Measurements from ENCODE around the gene RYR3. TPM values are rescaled to one million over a fixed set of nuclear protein-coding genes. Genes with fewer than 3 reads are reported as not detected.

Gene RYR3
- total RNA-seq, 1 donor from 2014 or later: 0.07 TPM

GRCh38 chr15:33398555-33398954 lies 87.8 kb downstream of the RYR3 start:
- DNase-seq (ENCODE audit: low spot score): no peak
- TF ChIP-seq CTCF (IDR thresholded peaks at IDR 0.05): no peak
- Mint-ChIP-seq H3K4me1 (ENCODE audit: low read depth) (no peaks in the 10 kb centered on the region), H3K36me3 (ENCODE audit: low read depth) (no peaks in the 10 kb centered on the region), H3K27ac (ENCODE audit: unreplicated experiment) (no peak overlapping the region), H3K9me3 (ENCODE audit: low read depth) (no peaks in the 10 kb centered on the region), H3K27me3 (ENCODE audit: low read depth) (peaks cover 21% of the 10 kb centered on the region), H3K4me3 (ENCODE audit: unreplicated experiment) (no peak overlapping the region)

DNA sequence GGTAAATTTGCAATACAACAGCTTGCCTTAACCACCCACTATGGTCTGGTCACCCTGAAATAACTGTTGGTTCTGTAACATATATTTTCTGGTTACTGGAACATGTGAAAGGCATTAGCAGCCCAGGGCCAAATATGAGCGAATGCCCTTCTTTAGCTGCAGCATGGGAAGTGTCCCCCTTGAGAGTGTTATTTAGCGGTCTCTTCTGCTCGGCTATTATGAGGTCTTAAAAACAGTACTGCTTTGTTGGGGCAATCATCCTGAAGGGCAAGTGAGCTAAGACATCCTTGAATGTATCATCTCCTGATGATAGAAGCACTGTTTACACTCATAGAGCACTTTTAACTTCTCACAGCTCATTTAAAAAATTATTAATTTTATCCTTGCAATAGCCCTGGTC lies 90.2 kb downstream of the RYR3 start:
- no peaks in the 10 kb centered on the region for H3K4me1 Mint-ChIP-seq (ENCODE audit: low read depth)
- no peak overlapping the region for H3K27ac Mint-ChIP-seq (ENCODE audit: unreplicated experiment)
- H3K27me3 Mint-ChIP-seq (ENCODE audit: low read depth): peaks cover 18% of the 10 kb centered on the region
- no peaks in the 10 kb centered on the region for H3K9me3 Mint-ChIP-seq (ENCODE audit: low read depth)
- no peaks in the 10 kb centered on the region for H3K36me3 Mint-ChIP-seq (ENCODE audit: low read depth)
- no peak for TF ChIP-seq CTCF (IDR thresholded peaks at IDR 0.05)
- DNase-seq (ENCODE audit: low spot score): no peak
- no peak overlapping the region for H3K4me3 Mint-ChIP-seq (ENCODE audit: unreplicated experiment)

DNA sequence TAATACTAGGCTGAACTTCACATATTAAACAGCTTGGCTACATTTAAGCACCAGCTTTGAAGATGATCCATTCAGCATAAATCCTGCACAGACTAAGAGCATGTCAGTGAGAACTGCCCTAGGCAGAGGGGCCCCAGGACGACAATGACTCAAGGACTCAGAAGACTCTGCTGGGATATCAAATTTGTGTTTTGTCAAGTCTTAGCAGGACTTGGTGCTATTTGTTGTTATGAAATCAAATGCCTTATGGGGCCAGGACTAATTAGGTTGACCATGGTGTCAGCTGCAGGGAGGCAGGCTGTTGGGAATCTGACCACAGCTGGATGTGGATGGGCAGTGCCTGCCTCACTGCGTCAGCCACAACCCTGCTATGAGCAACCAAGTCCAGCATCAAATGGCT lies 91.8 kb downstream of the RYR3 start:
- TF ChIP-seq CTCF (IDR thresholded peaks at IDR 0.05): no peak
- H3K27ac Mint-ChIP-seq (ENCODE audit: unreplicated experiment): no peak overlapping the region
- H3K9me3 Mint-ChIP-seq (ENCODE audit: low read depth): no peaks in the 10 kb centered on the region
- no peak overlapping the region for H3K4me3 Mint-ChIP-seq (ENCODE audit: unreplicated experiment)
- no peaks in the 10 kb centered on the region for H3K4me1 Mint-ChIP-seq (ENCODE audit: low read depth)
- DNase-seq (ENCODE audit: low spot score): no peak
- H3K36me3 Mint-ChIP-seq (ENCODE audit: low read depth): no peaks in the 10 kb centered on the region
- peaks cover 21% of the 10 kb centered on the region for H3K27me3 Mint-ChIP-seq (ENCODE audit: low read depth)

DNA sequence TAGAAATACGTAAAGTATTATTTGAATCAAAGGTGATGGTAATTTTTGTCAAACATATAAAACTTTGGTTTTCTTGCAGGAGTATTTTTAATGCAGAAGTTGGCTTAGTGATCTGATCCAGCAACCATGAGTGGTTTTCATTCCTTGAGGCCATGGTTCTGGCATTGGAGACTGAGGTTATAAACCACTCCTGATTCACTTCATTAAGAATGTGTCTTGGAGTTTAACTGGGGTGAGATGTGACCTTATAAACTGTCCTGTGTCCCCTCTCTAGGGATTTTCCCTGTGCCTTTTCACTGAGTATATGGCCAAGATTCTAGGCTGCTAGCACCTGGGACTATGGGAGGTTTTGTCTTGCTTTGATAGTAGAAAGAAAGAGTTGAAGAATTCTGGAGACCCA lies 94.3 kb downstream of the RYR3 start:
- DNase-seq (ENCODE audit: low spot score): no peak
- no peak for TF ChIP-seq CTCF (IDR thresholded peaks at IDR 0.05)
- H3K36me3 Mint-ChIP-seq (ENCODE audit: low read depth): no peaks in the 10 kb centered on the region
- peaks cover 17% of the 10 kb centered on the region for H3K27me3 Mint-ChIP-seq (ENCODE audit: low read depth)
- H3K9me3 Mint-ChIP-seq (ENCODE audit: low read depth): no peaks in the 10 kb centered on the region
- no peaks in the 10 kb centered on the region for H3K4me1 Mint-ChIP-seq (ENCODE audit: low read depth)
- H3K4me3 Mint-ChIP-seq (ENCODE audit: unreplicated experiment): no peak overlapping the region
- no peak overlapping the region for H3K27ac Mint-ChIP-seq (ENCODE audit: unreplicated experiment)

- no peak for TF ChIP-seq CTCF (IDR thresholded peaks at IDR 0.05)
- Mint-ChIP-seq H3K9me3 (ENCODE audit: low read depth) (peaks cover 8% of the 10 kb centered on the region), H3K27ac (ENCODE audit: unreplicated experiment) (no peak overlapping the region), H3K36me3 (ENCODE audit: low read depth) (no peaks in the 10 kb centered on the region), H3K4me3 (ENCODE audit: unreplicated experiment) (no peak overlapping the region), H3K27me3 (ENCODE audit: low read depth) (no peaks in the 10 kb centered on the region), H3K4me1 (ENCODE audit: low read depth) (no peaks in the 10 kb centered on the region)
- DNase-seq (ENCODE audit: low spot score): no peak
These were observed 101.1 kb downstream of the RYR3 start for GRCh38 chr15:33411596-33412540.

All from chondrocyte (in vitro differentiated cells).